ENCODE data around the gene IQSEC1.

Gene IQSEC1

DNA sequence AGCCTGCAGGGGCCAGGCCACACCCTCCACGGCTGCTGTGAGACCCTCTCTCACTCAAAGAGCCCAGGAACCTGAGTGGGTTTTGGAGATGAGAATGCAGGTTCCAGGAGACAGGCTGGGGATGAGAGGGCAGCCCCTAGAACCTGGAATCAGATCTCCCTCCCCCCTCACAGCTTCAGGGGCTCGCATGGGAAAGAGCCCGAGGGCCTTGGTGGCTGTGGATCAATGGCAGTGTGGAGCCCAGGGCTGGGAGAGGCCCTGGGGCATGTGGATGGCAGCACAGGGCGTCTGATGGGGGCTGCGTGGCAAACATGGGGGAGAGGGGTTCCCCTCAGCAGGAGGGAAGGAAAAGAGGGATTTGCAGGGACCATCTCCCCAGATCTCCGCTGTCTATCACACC lies 119.0 kb downstream of the IQSEC1 start:
- in situ Hi-C loops (cut with MboI; ENCODE audit: low sequenced_read_pairs, unreplicated experiment), result no loop called here
- TF ChIP-seq, protein P1, sequence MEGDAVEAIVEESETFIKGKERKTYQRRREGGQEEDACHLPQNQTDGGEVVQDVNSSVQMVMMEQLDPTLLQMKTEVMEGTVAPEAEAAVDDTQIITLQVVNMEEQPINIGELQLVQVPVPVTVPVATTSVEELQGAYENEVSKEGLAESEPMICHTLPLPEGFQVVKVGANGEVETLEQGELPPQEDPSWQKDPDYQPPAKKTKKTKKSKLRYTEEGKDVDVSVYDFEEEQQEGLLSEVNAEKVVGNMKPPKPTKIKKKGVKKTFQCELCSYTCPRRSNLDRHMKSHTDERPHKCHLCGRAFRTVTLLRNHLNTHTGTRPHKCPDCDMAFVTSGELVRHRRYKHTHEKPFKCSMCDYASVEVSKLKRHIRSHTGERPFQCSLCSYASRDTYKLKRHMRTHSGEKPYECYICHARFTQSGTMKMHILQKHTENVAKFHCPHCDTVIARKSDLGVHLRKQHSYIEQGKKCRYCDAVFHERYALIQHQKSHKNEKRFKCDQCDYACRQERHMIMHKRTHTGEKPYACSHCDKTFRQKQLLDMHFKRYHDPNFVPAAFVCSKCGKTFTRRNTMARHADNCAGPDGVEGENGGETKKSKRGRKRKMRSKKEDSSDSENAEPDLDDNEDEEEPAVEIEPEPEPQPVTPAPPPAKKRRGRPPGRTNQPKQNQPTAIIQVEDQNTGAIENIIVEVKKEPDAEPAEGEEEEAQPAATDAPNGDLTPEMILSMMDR (IDR thresholded peaks at IDR 0.05; ENCODE audit: borderline replicate concordance, control extremely low read depth, extremely low read depth, insufficient read depth, missing control alignments), result no peak
- no peak for DNase-seq (ENCODE audit: low spot score)

DNA sequence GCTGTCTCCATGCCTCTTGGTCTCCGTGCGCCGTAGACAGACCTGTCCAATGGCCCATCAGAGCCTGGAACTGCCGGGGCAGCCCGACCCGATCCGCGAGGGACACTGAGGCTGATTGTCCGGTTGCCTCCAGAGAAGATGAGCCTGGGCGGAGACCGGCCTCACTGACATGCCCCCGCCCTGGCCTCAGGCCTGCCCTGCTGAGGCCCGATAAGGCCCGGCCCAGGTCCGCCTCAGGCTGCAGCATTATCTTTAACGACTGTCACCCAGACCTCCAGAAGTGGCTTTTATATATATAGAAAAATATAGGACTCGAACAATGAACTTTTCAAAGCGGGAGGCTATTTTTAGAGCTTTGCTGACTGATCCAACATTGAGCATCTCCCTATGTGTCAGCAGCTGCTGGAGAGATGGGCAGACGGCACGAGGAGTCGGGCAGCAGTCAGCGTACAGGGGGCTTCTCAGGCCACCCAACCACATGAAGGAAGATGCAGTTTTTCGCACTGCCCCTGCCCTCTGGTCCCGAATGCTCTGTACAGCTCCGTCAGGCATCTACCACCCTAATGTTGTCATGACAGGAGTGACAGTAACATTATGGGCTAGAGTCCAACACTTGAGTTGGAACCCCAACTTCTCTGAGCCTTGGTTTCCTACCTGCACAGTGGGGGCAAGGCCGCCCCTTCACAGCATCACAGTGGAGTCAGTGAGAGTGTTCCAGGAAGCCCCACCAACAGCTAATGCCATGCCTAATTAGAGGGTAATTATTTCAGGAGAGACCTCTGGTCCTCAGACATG lies 119.8 kb downstream of the IQSEC1 start:
- in situ Hi-C loops (cut with MboI; ENCODE audit: low sequenced_read_pairs, unreplicated experiment), result no loop called here
- DNase-seq (ENCODE audit: low spot score), result no peak
- TF ChIP-seq, protein P1 (IDR thresholded peaks at IDR 0.05; ENCODE audit: borderline replicate concordance, control extremely low read depth, extremely low read depth, insufficient read depth, missing control alignments), result no peak

DNA sequence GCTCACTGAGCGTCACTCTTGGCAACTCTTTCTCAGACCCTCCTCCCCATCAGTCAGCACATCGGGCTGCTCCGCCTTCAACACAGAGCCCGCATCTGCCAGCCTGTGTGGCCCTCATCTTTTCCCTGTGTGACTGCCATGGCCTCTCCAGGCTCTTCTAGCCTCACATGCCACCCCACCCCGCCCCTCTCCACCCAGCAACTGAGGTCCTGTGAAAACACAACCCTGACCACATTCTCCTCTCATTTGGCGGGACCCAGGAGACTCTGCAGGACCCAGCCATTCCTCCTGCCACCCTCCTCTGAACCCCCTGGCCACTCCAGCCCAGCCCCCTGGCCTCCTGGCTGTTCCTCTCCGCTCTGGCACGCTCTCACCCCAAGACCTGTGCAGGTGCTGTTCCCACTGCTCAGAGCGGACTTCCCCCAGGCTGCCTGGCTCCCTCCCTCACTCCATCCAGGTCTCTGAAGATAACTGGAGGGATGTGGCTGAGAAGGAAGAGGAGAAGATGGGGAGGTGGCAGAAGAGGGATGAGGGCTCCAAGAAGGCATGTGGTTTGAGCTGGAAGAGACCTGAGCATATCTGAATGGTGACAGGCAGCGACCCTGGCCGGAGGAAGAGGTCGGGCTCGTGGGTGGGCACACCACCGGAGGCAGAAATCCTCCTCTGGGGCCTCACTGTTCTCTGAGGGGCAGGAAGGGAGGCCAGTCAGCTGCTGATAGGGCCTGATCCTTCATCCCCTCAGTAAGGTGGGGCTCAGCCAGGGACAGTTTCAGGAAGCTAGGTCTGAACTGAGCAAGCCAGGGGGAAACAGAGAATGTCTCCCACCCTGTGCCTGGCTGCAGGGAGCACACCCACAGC lies 120.7 kb downstream of the IQSEC1 start:
- no peak for DNase-seq (ENCODE audit: low spot score)
- in situ Hi-C loops (cut with MboI; ENCODE audit: low sequenced_read_pairs, unreplicated experiment), result no loop called here
- TF ChIP-seq, protein P1 (IDR thresholded peaks at IDR 0.05; ENCODE audit: borderline replicate concordance, control extremely low read depth, extremely low read depth, insufficient read depth, missing control alignments), result no peak

DNA sequence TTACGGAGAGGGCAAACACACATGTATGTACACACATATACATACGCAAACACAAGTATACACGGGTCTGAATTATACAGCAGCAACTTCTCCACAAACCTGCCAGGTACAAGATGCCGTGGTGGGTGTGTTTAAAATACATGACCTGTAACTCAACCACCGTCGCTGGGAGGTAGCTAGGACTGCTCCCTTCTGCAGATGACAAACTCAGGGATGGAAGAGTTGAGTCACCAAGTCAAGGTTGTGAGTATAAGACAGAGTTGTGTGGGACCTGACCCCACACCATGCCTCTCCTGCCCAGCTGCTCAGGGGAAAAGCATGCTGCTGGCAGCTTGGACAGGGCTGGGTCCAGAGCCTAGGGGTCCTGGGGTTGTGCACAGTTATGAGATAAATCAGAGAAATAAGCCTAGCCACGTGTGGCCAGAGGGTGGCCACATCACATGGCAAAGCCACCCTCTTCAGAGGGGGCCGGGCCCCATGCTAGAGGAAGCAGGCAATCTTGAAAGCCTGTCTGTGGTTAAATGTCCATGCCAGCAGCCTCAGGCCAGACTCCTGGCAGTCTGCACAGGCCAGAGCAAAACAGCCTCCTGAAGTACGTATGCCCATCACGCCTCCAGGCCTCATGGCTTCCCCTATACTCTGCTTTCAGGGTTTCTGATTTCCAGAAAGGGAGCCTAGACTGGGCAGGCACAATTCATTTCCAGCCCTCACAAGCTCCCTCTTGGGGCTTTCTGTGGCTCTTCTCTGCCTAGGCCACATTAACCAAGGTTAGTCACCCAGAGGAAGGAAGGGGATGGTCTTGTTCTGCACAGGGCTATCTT lies 124.1 kb downstream of the IQSEC1 start:
- TF ChIP-seq, protein P1 (IDR thresholded peaks at IDR 0.05; ENCODE audit: borderline replicate concordance, control extremely low read depth, extremely low read depth, insufficient read depth, missing control alignments), result no peak
- in situ Hi-C loops (cut with MboI; ENCODE audit: low sequenced_read_pairs, unreplicated experiment), result no loop called here
- DNase-seq (ENCODE audit: low spot score), result peak; percentile 70

DNA sequence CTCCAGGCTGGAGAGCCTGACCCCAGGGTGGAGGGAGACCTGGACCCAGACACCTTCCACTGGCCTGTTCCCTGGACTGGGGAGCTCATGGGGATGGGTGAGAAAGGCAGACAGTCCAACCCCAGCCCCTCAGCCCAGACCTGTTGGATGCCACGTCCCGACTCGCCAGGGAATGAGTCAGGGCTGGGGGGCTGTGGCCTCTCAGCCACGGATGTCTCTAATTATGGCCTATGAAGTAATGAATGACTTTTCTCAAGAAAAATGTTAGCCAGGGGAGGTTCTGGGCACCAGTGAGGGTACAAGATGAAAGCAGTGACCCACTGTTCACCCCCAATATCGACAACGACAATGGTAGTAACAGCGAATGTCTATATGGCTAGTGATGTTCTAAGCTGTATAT lies 124.9 kb downstream of the IQSEC1 start:
- no peak for DNase-seq (ENCODE audit: low spot score)
- TF ChIP-seq, protein P1 (IDR thresholded peaks at IDR 0.05; ENCODE audit: borderline replicate concordance, control extremely low read depth, extremely low read depth, insufficient read depth, missing control alignments), result no peak
- in situ Hi-C loops (cut with MboI; ENCODE audit: low sequenced_read_pairs, unreplicated experiment), result no loop called here

All from GM13976 (cell line).